Measurements from ENCODE around the gene CHRNB2.

The CHRNB2 gene

DNA sequence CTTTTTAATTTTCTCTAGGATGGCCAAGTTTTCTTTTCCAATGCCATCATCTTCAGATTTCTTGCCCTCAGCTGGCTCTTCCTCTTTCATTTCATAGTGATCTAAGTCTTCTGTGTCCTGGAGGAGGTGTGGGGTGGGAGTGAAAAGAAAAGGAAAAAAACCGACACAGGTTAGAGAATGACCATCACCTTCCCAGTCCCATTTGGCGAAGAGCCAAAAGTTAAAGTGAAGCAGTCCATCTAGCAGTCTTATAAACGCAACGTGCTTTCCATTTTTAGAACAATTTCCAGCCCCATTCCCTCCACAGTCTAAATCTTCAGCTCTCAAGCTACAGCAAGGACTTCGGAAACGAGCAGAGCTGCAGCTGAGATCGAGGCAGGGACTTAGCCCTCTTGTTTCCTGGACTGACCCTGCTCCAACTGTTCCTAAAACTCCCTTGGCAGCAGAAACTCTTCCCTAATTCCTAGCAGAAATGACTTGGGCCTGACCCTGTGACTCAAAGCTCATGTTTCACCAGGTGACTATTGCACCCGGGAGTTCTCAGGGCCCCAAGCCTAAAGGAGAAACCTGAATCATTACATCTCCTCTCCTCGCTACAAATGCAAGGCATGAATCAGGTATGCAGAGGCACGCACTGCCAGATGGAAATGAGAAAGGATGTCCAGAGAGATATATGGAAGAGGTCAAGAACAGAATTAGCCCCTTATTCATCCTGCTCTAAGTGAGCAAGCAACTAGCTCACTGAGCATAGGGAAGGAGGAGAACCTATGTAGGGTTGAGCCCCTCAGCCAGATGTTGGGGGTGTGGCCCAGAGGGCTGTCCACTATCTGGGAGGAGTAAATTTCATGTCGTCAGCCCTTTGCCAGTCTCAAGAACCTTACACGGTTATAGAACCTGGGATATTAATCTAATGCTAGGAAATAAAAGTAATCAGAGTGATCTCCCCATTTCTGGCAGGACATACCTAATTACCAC lies 14.2 kb upstream of the CHRNB2 start:
- no peak for DNase-seq

DNA sequence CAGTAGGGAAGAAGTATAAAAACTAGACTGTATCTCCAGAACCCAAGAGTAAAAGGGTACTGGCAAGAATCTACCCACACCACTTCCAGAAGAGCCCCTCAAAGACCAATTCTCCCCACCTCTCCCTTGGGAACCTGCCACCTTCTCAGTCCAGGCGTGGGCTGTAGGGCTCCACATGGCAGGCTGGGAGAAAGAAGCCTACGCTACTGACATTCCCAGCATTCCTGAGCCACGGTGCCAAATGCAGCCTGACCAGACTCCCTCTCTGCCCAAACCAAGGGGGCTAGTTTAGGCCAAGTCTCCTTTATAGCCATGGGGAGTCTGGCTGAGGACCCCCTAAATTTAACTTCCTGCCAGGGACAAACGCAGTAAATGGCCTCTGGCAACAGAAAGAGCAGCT lies 11.2 kb upstream of the CHRNB2 start:
- DNase-seq: no peak

DNA sequence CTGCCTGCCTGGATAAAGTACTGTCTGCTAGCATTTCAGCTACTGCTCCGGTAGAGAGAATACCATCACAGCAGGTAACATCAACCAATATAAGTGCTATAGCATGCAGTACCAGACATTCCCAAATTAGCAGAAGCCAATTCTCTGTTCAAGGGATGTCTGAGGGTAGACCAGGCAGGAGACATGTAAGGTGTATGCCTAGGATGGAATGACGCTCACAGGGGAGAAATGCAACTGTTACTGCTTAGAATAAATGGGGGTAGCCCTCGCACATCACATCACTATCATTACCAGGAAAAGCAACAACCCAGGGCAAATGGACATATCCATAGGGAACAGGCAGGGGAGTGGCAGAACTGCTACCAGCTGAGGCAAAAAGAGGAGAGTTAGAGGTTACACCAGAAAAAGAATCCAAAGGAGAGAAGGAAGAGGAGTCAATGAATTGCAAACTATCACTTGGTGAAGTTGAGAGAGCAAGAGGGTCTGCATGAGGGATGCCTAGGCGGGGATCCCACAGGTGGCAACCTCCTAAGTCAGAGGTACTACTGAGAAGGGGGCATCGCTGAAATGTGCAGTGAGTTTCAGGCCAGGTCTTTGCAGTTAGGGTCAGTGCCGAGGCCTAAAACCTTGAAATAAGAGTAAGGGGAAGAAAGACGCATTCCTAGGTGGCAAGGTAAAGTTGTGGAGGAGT lies 10.2 kb upstream of the CHRNB2 start:
- DNase-seq: no peak

DNA sequence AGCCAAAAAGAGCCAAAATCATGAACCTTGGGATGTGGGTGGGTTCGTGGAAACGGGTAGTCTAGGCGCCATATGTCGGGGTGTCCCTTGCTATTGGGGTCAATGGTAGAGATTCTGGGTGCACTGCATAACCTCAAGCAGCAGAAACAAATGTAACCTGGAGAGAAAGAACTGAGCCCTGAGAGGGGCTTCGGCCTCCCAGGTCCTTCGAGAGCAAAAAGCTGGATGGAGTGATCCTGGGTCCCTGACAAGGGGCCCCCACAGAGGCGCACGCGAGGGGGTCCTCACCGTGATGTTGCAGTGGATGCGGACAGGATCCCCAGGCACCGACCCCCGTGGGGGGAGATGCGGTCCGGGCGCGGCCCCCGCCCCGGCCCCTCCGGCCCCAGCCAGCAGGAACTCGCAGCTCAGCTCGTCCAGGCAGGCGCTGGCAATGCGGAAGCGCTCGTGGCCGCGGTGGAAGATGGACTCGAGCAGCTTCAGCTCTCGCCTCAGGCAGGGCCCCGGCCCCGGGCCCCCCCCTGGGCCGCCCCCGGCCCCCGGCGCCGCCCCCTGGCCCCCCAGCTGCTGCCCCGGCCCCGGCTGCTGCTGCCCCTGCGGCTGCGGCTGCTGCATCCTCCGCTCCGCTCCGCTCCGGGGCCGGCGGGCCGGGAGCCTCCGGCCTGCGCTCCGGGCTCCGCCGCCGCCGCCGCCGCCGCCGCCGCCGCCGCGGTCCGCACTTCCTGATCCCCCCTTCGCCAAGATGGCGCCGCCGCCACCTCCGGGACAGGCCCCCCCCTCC lies 9.4 kb upstream of the CHRNB2 start, which contains the start of gene UBE2Q1:
Gene UBE2Q1 (minus strand): TSS at position 724 of the 781 bp plus-strand sequence. CDS start 109 bp downstream, at position 615.
- DNase-seq: no peak

DNA sequence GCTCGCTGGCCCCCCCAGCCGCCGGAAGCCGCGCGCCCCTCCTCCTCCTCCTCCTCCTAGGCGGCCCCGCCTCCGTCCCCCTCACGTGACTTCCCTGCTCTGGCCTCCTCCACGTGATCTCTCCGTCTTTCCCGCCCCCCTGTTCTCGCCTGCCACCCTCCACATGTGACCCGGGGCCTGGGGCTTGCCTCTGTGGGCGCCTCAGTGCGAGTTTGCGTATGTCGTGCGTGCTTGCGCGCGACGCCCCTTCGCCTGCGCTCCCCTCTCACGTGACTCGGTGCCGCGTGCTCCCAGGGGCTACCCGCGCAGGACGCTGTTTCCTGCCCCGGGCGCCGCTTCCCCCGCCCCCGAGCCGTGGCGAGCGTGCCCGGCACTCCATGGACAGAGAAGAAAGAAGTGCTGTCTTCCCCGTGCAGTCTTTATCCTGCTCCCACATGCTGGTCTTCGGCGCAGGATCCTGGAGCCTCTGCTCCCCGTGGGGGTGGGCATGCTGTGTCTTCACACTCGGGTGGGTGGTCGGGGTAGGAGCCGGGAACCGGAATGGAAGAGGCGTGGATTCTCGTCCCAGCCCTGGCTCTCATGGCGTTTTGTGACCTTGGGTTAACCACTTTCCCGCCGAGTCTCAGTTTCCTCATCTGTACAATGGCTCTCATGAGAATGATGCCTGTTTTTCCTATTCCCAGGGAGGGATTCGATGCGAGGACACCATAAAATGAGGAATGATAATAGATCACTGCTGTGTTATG lies 8.7 kb upstream of the CHRNB2 start:
- DNase-seq: peak; percentile 92

DNA sequence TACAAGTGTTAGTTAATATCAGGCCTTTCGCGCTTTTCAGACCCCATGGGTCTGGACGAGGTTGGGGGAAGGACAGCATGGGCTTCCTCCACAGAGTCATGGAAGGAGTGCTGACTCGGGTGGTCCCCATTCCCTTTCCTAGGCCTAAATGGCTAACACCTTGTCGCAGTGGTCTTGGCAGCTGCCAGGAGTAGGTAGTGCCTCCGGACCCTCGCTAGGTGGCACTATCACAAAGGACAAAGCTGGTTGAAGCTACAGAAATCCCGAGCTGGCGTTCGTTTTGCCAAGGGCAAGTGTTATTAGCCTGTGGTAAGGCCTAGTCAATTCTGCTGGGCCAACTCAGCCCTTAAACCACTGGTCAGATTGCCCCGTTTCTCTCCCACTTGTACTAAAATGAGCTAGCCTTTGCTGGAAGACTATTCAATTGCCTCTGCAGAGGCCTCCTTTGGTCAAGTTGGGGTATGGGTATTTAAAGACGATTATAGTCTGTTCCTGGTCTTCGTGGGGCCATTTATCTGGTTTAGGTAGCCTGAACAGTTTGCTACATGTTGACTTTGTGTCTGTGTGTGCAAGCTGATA lies 8.0 kb upstream of the CHRNB2 start:
- DNase-seq: peak; percentile 70

DNA sequence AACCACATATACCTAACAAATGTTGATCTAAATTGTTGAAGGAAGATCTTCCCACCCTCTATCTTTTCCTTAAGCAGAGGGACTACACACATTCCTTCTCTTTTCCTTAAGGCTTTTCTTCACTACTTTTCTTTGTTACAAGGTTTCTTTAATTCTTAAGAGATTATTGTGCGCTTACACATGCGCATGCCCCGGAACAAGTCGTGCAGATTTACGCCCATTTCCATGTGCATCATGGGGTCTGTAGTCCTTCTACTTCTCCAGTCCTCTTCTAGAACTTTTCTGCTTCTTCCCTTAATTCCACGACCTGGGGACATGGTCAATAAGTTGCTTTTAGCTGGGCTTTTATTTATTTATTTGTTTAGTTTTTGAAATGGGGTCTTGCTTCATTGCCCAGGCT lies 1.7 kb upstream of the CHRNB2 start:
- DNase-seq: no peak

DNA sequence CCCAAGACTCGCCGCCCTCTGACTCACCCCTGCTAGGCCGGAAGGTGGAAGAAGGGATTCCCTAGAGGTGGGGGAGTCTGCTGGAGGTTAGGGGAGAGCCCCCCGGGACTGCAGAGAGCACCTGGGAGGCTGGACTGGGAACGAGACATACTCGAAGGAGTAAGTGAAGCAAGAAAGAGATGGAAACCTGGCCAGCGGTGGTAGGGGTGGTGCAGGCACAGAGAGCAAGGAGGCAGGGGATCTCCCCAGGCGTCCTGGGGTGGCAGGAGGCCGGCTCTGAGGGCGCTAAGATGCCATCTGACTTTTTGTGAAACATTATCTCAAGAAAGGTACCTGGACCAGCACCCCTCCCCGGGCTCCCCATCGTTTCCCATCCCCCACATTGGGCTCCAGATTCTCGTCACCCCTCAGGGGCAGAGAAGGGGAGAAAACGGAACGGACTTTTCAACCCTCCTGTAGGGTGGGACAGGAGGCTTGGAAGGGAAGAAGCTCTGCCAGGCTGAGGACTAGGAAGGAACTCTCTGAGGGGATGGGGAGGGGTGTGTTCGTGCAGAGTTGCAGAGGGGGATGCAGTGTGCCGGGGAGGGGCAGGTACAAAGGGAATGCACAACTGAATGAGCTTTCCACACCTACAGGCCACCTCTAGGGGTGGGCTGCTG lies 708 bp downstream of the CHRNB2 start:
- no peak for DNase-seq

DNA sequence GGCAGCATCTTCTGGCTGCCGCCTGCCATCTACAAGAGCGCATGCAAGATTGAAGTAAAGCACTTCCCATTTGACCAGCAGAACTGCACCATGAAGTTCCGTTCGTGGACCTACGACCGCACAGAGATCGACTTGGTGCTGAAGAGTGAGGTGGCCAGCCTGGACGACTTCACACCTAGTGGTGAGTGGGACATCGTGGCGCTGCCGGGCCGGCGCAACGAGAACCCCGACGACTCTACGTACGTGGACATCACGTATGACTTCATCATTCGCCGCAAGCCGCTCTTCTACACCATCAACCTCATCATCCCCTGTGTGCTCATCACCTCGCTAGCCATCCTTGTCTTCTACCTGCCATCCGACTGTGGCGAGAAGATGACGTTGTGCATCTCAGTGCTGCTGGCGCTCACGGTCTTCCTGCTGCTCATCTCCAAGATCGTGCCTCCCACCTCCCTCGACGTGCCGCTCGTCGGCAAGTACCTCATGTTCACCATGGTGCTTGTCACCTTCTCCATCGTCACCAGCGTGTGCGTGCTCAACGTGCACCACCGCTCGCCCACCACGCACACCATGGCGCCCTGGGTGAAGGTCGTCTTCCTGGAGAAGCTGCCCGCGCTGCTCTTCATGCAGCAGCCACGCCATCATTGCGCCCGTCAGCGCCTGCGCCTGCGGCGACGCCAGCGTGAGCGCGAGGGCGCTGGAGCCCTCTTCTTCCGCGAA lies 3.8 kb downstream of the CHRNB2 start:
- DNase-seq: no peak

DNA sequence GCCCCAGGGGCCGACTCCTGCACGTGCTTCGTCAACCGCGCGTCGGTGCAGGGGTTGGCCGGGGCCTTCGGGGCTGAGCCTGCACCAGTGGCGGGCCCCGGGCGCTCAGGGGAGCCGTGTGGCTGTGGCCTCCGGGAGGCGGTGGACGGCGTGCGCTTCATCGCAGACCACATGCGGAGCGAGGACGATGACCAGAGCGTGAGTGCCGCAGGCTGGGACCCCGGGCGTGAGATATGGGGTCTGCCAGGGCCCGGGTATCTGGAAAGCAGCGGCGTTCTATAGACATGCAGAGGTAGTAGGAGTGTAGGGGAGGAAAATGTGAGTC lies 4.3 kb downstream of the CHRNB2 start:
- DNase-seq: no peak

DNA sequence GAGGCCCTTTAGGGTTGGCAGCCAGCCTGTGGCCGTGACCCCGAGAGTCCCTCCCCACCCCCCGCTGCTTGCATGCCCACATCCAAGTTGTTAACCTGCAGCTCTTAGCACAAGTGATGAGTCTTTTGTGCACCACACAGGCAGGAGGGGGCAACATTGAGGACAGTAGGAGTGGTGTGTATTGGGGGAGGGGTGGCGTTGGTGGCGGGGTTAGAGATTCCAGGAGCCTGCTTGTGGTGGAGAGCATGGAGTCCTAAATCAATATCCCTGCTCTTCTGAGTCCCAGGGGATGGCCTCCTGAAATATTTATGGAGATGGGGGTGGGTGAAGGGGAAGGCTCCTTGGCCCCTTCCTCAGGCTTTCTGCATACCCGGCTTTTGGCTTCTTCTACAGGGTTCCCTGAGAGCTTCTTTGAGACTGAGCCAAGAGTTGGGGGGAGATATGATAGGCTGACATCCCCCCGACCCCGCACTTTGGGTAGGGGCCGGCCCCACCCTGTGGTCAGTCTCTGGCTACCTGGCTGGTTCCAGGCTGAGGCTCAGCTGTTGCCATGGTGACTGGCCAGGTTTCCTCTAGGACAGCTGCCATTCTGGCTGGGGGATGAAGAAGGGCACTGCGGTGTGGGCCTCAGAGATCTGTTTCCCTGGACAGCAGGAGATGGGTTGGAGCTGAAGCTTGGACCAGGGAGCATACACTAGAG lies 5.0 kb downstream of the CHRNB2 start:
- no peak for DNase-seq

DNA sequence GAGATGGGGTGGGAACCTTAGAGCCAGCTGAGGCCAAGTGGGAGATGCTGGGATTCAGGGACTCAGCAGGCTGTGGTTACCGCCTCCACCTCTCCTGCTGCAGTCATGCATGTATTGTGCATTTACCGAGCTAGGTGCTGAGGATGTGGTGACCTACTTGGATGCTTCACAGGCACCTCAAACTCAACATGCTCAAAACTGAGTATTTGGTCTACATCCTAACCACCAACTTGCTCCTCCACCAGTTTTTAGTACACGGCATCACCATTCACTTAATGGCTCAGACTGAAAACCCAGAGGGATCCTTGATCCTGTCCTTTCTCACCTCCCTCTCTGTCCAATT lies 5.6 kb downstream of the CHRNB2 start:
- no peak for DNase-seq

DNA sequence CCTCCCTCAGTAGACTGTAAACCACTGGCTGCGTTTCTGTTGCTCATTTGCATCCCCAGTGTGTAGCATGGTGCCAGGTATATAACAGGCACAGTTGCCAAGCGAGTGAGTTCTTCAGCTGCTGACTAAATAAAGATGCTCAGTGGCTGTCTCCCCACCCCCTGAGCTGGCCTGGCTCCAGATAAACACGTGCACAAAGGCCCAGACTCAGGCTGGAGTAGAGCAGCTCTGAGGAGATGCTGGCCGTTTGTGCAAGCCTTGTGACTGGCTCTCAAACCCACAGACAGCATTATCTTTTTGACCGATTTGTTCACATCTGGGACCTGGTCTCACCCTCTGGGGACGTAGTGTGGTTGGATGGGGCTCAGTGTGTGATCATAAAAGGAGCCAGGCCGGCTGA lies 7.1 kb downstream of the CHRNB2 start:
- DNase-seq: no peak

DNA sequence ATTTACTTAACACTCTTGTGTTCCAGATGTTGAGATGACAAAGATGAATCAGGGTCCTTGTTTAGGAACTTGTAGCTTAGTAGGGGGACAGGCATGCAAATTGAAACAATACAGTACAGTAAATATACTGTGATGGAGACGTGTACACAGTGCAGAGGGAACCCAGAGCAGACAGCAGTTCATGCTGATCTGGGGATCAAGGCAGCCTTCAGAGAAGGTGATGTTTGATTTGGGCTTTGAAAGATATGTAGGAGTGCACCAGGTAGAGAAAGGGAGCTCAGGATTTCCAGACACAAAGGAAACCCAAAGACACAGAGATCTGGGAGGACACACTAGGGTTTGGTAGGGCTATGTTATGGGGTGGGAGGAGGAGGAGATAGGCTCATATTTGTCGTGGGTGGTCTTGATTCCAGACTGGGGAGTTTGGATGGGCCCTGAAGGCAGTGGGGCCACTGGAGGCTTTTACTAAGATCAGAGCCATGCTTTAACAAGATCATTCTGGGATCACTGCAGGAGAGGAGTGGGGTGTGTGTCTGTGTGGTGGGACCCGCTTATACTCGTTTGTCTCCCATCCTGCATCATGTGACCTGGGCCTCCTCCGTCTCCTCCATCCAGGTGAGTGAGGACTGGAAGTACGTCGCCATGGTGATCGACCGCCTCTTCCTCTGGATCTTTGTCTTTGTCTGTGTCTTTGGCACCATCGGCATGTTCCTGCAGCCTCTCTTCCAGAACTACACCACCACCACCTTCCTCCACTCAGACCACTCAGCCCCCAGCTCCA lies 7.8 kb downstream of the CHRNB2 start:
- no peak for DNase-seq

DNA sequence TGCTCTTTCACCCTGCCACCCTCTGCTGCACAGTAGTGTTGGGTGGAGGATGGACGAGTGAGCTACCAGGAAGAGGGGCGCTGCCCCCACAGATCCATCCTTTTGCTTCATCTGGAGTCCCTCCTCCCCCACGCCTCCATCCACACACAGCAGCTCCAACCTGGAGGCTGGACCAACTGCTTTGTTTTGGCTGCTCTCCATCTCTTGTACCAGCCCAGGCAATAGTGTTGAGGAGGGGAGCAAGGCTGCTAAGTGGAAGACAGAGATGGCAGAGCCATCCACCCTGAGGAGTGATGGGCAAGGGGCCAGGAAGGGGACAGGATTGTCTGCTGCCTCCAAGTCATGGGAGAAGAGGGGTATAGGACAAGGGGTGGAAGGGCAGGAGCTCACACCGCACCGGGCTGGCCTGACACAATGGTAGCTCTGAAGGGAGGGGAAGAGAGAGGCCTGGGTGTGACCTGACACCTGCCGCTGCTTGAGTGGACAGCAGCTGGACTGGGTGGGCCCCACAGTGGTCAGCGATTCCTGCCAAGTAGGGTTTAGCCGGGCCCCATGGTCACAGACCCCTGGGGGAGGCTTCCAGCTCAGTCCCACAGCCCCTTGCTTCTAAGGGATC lies 8.5 kb downstream of the CHRNB2 start:
- DNase-seq: no peak

DNA sequence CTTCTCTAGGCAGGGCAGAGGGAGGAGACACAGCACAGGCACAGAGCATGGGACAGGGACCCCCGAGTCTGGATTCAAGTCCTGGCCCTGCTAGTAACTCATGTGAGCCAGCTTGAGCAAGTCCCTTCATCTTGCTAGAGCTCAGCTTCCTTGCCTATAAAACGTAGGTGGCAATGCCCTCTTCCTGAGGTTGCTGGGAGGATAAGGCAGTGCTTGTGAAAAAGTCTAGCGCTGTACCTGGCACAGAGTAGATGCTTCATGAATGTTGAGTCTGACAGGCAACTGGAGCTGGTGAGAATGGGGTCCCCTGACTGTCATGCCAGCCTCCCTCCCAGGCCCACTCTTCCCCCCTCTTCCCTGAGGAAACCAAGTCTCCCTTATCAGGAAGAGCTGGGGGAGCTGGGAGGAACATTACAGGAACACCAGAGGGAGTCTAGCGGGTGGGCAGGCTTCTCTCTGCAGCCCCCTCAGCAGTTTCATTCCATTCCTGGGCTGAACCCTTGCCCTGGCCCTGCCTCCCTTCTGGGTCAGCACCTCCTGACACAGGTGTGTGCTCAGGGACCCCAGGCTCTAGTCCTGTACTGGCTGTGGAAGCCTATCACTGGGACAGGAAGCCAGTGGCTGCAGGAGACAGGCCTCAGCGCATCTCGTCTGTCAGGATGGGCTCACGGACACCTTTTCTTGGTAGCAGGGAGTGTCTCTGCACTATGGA lies 9.9 kb downstream of the CHRNB2 start:
- no peak for DNase-seq

DNA sequence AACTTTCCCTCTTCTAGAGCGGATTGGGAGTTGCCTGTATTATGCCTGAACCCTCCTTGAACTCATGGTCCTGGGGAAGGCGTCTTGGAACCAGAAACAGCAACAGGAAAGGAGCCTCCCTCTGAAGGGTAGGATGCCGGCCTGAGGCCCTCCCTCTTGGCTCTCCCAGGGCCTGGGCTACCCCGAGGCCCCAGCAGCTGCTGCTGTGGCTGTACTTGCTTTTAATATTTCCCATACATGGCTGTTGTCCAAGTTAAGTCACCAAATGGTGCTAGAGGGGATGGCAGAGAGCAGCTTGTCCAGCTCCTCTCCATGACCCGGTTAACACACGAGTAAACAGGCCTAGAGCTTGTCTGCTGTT lies 10.5 kb downstream of the CHRNB2 start:
- DNase-seq: no peak

DNA sequence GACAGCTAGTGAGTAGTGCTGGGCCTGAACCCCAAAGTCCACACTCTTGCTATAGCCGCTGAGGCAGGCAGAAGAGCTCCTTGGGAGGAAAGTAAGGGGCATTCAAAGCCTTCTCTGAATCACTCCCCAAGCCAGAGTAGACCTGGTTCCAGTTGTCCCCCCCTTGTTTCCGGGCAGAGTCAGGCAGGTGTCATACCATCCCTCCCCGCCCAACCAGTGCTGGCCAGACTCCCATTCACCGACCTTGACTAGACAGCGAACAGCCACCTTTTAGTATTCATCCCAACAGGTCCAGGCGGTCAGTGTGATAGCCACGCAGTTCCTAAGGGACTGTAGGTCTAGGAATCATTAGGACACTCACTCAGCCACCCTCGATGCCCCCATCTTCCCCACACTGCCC lies 11.8 kb downstream of the CHRNB2 start:
- DNase-seq: no peak

DNA sequence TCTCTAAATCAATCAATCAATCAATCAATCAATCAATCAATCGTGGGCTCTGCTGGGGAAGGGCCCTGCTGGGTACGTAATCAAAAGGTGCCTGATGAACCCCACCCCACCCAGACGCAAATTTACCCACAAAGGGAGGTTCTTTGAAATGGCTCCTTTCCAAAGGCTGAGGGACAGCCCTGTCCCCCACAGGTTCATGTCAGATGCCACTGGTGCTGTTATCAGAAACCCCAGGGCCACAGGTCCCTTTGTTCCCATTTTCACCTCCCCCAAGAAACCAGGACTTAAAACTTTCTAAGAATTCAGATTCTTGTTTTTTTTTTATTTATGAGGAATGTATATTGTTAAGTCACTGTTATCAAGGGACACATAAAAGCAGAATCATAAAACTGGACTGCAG lies 14.2 kb downstream of the CHRNB2 start:
- no peak for DNase-seq
